ENCODE results near the gene SGTA.

SGTA gene

GRCh38 chr19:2763687-2764086 lies 19.4 kb downstream of the SGTA start:
- no peak overlapping the region for H3K4me3 ChIP-seq (replicated peaks; ENCODE audit: insufficient read depth, low read length)
- no peaks in the 10 kb centered on the region for H3K27me3 ChIP-seq (ENCODE audit: insufficient read depth, poor library complexity, severe bottlenecking)
- no peak for DNase-seq (ENCODE audit: low read depth in 1 of 2, low spot score in 1 of 2)
- H3K27ac ChIP-seq (replicated peaks), result no peak overlapping the region
- TF ChIP-seq, protein P1, sequence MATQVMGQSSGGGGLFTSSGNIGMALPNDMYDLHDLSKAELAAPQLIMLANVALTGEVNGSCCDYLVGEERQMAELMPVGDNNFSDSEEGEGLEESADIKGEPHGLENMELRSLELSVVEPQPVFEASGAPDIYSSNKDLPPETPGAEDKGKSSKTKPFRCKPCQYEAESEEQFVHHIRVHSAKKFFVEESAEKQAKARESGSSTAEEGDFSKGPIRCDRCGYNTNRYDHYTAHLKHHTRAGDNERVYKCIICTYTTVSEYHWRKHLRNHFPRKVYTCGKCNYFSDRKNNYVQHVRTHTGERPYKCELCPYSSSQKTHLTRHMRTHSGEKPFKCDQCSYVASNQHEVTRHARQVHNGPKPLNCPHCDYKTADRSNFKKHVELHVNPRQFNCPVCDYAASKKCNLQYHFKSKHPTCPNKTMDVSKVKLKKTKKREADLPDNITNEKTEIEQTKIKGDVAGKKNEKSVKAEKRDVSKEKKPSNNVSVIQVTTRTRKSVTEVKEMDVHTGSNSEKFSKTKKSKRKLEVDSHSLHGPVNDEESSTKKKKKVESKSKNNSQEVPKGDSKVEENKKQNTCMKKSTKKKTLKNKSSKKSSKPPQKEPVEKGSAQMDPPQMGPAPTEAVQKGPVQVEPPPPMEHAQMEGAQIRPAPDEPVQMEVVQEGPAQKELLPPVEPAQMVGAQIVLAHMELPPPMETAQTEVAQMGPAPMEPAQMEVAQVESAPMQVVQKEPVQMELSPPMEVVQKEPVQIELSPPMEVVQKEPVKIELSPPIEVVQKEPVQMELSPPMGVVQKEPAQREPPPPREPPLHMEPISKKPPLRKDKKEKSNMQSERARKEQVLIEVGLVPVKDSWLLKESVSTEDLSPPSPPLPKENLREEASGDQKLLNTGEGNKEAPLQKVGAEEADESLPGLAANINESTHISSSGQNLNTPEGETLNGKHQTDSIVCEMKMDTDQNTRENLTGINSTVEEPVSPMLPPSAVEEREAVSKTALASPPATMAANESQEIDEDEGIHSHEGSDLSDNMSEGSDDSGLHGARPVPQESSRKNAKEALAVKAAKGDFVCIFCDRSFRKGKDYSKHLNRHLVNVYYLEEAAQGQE (IDR thresholded peaks at IDR 0.05; ENCODE audit: insufficient replicate concordance, low read depth), result no peak
- TF ChIP-seq POLR2AphosphoS5 (IDR thresholded peaks at IDR 0.05; ENCODE audit: low read depth) (no peak), CTCF (IDR thresholded peaks at IDR 0.05; ENCODE audit: insufficient read depth, low read length) (no peak), SPI1 (IDR thresholded peaks at IDR 0.05; ENCODE audit: borderline replicate concordance, low read depth) (no peak), GABPA (IDR thresholded peaks at IDR 0.05; ENCODE audit: low read depth) (no peak)

GRCh38 chr19:2762783-2763496 lies 20.1 kb downstream of the SGTA start:
- Histone ChIP-seq H3K27ac (replicated peaks) (no peak overlapping the region), H3K4me3 (replicated peaks; ENCODE audit: insufficient read depth, low read length) (no peak overlapping the region), H3K27me3 (ENCODE audit: insufficient read depth, poor library complexity, severe bottlenecking) (no peaks in the 10 kb centered on the region)
- TF ChIP-seq, protein P1 (IDR thresholded peaks at IDR 0.05; ENCODE audit: insufficient replicate concordance, low read depth), result no peak
- TF ChIP-seq SPI1 (IDR thresholded peaks at IDR 0.05; ENCODE audit: borderline replicate concordance, low read depth), result no peak
- TF ChIP-seq CTCF (IDR thresholded peaks at IDR 0.05; ENCODE audit: insufficient read depth, low read length), result no peak
- DNase-seq (ENCODE audit: low read depth in 1 of 2, low spot score in 1 of 2), result no peak

DNA sequence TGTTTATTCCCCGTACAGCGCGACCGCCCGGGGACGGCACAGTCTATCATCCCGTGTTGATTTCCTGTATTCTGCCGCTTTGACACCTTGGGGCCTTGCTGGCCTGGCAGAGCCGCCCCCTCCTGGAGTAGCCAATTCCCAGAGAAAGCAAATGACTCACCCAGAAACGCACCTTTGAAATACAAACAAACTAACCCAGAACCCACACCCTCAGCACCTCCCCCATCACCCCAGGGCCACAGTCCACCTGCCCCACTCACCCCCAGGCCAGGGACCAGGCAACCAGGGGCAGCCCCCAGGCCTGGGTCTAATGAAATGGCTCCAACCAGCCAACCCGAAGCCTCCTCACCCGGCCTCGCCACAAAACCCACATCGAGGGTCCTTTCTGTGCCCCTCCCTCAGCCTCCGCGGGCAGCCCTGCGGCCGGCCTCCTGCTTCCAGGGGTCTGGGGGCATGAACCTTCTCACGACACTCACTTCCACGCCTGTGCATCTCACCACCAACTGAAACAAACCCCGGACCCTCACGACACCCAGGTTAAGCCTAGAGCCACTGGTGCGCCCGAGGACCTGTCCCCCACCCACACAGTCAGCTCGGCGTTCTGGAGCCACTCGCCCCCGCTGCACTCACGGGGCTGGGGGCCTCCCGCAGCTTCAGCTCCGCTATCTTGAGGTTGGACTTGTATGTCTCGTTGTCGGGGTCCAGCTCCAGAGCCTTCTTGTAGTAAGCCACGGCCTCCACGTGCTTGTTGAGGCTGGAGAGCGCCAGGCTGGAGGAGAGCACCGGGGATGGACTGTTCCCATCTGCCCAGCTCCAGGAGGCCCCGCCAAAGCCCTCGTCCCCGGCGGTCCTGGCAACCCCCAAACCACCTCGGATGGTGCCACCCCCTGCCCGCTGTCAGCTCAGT lies 20.9 kb downstream of the SGTA start:
- no peak overlapping the region for H3K4me3 ChIP-seq (replicated peaks; ENCODE audit: insufficient read depth, low read length)
- H3K27me3 ChIP-seq (ENCODE audit: insufficient read depth, poor library complexity, severe bottlenecking), result no peaks in the 10 kb centered on the region
- H3K27ac ChIP-seq (replicated peaks), result no peak overlapping the region
- no peak for DNase-seq (ENCODE audit: low read depth in 1 of 2, low spot score in 1 of 2)
- TF ChIP-seq CTCF (IDR thresholded peaks at IDR 0.05; ENCODE audit: insufficient read depth, low read length) (no peak), GABPA (IDR thresholded peaks at IDR 0.05; ENCODE audit: low read depth) (no peak), POLR2AphosphoS5 (IDR thresholded peaks at IDR 0.05; ENCODE audit: low read depth) (no peak), SPI1 (IDR thresholded peaks at IDR 0.05; ENCODE audit: borderline replicate concordance, low read depth) (no peak)
- TF ChIP-seq, protein P1 (IDR thresholded peaks at IDR 0.05; ENCODE audit: insufficient replicate concordance, low read depth), result no peak
